ENCODE data around the gene CLSTN3.

The CLSTN3 gene

DNA sequence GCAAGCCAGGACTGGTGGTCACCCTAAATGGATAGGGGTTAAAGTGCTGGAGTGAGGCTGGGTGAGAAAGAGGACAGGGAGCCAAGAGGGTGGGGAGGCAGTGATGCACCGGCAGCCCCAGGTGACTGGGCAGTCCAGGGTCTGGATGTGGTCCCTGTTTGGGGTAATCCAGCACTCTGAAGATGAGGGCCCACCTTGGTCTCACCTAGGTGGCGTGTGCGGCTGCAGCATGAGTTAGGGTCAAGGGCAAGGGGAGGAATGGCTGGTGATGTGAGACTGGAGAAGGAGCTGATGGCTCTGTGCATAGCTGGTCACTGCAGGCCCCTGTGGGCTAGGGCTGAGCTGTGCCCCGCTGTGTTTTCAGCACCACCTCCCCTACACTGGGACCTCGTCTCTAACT is 19.5 kb upstream of the CLSTN3 start:
- no peak for TF ChIP-seq ZNF274 (IDR thresholded peaks at IDR 0.05; ENCODE audit: low read depth, low read length)
- no peak overlapping the region for H3K4me3 ChIP-seq (ENCODE audit: low read length)

- H3K4me3 ChIP-seq (ENCODE audit: low read length) = no peak overlapping the region
- TF ChIP-seq ZNF274 (IDR thresholded peaks at IDR 0.05; ENCODE audit: low read depth, low read length) = no peak
Measured at GRCh38 chr12:7112041-7112440, 18.1 kb upstream of the CLSTN3 start.

- TF ChIP-seq ZNF274 (IDR thresholded peaks at IDR 0.05; ENCODE audit: low read depth, low read length) = no peak
- H3K4me3 ChIP-seq (ENCODE audit: low read length) = no peak overlapping the region
Measured at GRCh38 chr12:7113389-7113871, 16.7 kb upstream of the CLSTN3 start.

GRCh38 chr12:7114008-7114407 is 16.2 kb upstream of the CLSTN3 start:
- no peak for TF ChIP-seq ZNF274 (IDR thresholded peaks at IDR 0.05; ENCODE audit: low read depth, low read length)
- no peak overlapping the region for H3K4me3 ChIP-seq (ENCODE audit: low read length)

- no peak for TF ChIP-seq ZNF274 (IDR thresholded peaks at IDR 0.05; ENCODE audit: low read depth, low read length)
Measured at GRCh38 chr12:7114851-7115250, 15.3 kb upstream of the CLSTN3 start.

GRCh38 chr12:7116196-7116595 is 14.0 kb upstream of the CLSTN3 start:
- H3K4me3 ChIP-seq (ENCODE audit: low read length) = no peak overlapping the region
- TF ChIP-seq ZNF274 (IDR thresholded peaks at IDR 0.05; ENCODE audit: low read depth, low read length) = no peak

More at GRCh38 chr12:7114851-7115250, 15.3 kb upstream of the CLSTN3 start:
- H3K4me3 ChIP-seq (ENCODE audit: low read length) = no peak overlapping the region

GRCh38 chr12:7116916-7117315 is 13.3 kb upstream of the CLSTN3 start:
- no peak for TF ChIP-seq ZNF274 (IDR thresholded peaks at IDR 0.05; ENCODE audit: low read depth, low read length)
- H3K4me3 ChIP-seq (ENCODE audit: low read length) = no peak overlapping the region

- TF ChIP-seq ZNF274 (IDR thresholded peaks at IDR 0.05; ENCODE audit: low read depth, low read length) = no peak
- H3K4me3 ChIP-seq (ENCODE audit: low read length) = no peak overlapping the region
Measured at GRCh38 chr12:7117670-7118069, 12.5 kb upstream of the CLSTN3 start.

DNA sequence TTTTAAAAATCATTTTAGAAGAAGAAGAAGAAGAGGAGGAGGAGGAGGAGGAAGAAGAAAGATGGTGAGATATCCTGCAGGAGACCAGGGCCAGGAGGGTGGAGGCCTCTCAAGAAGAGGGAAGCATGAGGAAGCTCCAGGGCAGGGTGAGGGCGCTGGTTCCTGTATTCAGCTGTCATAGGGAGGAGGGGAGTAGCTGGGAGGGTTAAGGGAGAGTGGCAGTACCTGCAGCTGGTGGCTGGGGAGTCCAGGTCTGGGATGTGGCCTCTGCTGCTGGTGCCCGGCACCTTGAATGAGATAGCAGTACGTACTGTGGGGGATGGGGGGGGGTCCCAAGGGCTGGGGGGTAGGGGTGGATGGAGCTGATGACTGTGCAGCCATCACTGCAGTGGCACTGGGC is 11.3 kb upstream of the CLSTN3 start:
- TF ChIP-seq ZNF274 (IDR thresholded peaks at IDR 0.05; ENCODE audit: low read depth, low read length) = no peak
- no peak overlapping the region for H3K4me3 ChIP-seq (ENCODE audit: low read length)

DNA sequence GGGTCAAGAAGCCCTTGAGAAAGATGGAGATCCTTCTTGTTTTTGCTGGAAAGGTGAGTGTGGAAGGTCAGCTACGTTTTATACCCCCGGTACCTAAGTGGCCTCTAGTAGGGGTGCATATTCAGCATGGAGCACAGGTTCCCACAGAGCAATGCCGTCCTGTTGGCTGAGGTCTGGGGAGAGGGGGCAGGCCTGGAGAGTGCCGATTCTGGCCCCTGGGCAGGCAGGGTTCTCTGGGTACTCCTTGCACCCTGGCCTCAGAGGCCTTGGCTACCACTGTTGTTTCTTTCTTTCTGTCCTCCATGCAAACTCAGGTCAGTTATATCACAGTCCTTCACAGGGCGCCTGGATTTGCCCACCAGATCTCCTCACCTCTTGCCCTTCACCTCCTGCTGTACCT is 10.0 kb upstream of the CLSTN3 start:
- no peak overlapping the region for H3K4me3 ChIP-seq (ENCODE audit: low read length)

DNA sequence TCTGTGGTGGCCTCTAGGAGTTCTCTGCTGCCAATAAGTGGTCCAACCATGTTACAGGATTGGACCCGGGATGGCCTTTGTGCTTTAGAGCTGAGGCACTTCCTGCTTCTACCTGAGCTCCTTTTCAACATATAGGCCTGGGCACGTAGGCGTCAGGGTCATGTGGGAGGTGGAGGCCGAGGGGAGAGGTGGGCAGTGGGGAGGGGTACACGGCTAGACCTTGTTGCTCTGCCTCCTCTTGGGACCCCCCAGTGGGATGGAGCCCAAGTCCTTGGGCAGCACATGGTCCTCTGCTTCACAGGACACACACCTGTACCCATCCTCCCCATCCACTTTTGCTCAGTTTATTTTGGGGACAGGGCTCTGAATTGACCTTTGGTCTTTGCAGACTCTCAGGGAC is 8.8 kb upstream of the CLSTN3 start:
- no peak overlapping the region for H3K4me3 ChIP-seq (ENCODE audit: low read length)
- TF ChIP-seq ZNF274 (IDR thresholded peaks at IDR 0.05; ENCODE audit: low read depth, low read length) = no peak

More for the DNA sequence above, 10.0 kb upstream of the CLSTN3 start:
- TF ChIP-seq ZNF274 (IDR thresholded peaks at IDR 0.05; ENCODE audit: low read depth, low read length) = no peak

- no peak overlapping the region for H3K4me3 ChIP-seq (ENCODE audit: low read length)
- TF ChIP-seq ZNF274 (IDR thresholded peaks at IDR 0.05; ENCODE audit: low read depth, low read length) = no peak
Measured at GRCh38 chr12:7122811-7123769, 7.1 kb upstream of the CLSTN3 start.

DNA sequence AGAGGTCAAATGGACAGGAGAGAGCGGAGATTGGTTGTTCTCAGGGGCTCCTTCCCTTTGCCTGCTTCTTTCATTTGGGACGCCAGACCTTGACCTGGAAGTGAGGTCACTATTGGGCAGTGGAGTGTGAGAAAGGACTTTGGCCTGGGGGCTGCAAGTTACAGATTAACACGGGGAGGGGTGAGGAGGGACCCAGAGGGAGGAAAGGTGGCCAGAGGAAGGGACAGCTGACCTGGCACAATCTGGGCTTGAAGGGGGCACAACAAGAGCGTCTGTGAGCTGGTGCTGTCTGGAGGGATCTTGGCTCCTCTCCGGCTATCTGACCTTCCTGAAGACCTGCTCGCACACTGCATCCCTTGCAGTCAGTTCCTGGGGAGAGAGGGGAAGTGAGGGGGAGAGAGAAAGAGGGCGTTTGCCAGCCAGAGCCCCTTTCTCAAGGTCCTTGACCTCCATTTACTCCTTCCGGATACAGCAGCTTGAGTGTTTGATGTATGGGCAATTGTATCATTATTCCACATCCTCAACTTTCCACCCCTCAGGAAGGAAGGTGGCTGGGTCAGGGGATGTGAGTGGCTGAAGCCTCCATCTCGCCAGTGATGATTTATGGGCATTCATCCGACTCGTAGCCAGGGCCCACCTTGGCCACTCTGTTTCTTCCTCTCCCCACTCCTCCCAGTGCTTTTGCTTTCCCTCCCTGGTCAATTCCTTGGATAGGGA is 6.2 kb upstream of the CLSTN3 start:
- no peak for TF ChIP-seq ZNF274 (IDR thresholded peaks at IDR 0.05; ENCODE audit: low read depth, low read length)

GRCh38 chr12:7125632-7126227 is 4.4 kb upstream of the CLSTN3 start:
- no peak for TF ChIP-seq ZNF274 (IDR thresholded peaks at IDR 0.05; ENCODE audit: low read depth, low read length)
- no peak overlapping the region for H3K4me3 ChIP-seq (ENCODE audit: low read length)

More for the DNA sequence above, 6.2 kb upstream of the CLSTN3 start:
- H3K4me3 ChIP-seq (ENCODE audit: low read length) = no peak overlapping the region
